Measurements from ENCODE around the gene ARHGEF11.
A peak's percentile ranks its signal among the peaks of the same experiment; 100 is the strongest.
"Not testable (repeated sequence)": the region's sequence is repeated elsewhere in the genome, so short reads cannot be mapped to it uniquely, and the experiment has no call there.

ARHGEF11 gene

DNA sequence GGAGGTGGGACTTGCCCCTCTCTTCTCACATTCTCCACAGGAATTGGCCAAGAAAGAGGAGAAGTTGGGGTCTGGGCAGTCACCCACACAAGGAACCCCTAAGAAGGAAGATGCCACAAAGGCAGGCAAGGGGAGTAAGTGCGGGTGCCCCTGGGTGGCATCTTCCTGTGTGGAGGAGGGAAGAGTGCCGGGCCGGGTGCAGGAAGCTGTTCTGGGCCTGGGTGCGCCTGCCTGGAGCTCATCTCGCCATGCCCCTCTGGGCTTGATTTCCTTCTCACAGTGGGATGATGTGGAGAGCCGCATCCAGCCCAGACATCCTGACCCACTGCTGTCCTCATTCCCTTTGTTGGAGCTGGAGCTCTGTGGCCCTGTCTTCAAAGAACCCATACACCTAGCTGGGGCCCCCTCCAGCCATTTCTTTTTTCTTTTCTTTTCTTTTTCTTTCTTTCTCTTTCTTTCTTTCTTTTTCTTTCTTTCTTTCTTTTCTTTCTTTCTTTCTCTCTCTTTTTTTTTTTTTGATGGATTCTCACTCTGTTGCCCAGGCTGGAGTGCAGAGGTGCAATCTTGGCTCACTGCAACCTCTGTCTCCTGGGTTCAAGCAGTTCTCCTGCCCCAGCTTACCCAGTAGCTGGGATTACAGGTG is 115.8 kb downstream of the ARHGEF11 start:
- no peak for DNase-seq (ENCODE audit: low read depth)

DNA sequence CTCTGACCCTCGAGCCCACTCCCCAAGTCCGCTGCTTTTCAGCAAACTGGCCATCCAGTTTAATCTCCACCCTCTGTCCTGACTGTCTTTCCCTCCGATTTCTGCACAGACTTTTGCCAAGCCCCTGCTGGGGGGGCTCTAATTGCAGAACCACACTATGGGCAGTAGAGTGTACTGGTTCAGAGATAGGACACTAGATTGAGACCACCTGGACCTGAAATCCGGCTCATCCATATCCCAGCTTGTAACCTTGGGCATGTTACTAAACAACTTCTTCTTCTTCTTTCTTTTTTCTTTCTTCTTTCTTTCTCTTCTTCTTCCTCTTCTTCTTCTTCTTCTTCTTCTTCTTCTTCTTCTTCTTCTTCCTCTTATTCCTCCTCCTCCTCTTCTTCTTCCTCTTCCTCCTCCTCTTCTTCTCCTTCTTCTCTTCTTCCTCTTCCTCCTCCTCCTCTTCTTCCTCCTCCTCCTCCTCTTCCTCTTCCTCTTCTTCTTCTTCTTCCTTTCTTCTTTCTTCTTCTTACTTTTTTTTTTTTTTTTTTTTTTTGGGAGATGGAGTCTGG is 117.4 kb downstream of the ARHGEF11 start:
- no peak for DNase-seq (ENCODE audit: low read depth)

DNA sequence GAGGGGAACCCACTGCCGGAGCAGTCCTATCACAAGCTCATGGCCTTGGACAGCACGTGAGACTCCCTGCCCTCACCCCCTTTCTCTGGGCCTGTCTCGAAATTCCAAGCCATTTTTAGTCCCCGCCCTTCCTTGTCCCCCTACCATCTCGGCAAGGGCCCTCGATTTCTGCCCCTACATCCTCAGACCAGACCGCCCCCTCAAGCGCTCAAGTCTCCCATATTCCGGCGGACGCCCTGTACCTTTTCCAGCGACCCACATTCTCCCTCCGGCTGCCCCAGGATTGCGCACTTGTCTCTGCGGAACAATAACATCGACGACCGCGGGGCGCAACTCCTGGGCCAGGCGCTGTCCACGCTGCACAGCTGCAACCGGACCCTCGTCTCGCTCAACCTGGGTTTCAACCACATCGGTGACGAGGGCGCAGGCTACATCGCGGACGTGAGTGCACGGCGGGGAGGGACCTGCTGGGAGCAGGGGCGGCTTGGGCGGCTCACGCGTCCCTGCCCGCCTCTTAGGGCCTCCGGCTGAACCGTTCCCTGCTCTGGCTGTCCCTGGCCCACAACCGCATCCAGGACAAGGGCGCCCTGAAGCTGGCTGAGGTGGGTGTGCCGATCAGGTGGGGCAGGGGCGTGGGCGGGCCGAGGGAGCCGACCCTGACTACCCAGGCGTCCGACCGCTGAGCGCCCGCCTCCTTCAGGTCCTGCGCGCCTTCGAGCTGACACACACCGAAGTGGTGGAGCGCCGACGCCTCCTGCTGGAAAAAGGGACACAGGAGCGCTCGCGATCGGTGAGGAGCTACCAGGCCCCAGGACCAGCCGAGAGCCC is 118.1 kb downstream of the ARHGEF11 start:
- peak; percentile 56 for DNase-seq (ENCODE audit: low read depth)

GRCh38 chr1:156926695-156927094 is 118.8 kb downstream of the ARHGEF11 start:
- not testable (repeated sequence) for DNase-seq (ENCODE audit: low read depth)

DNA sequence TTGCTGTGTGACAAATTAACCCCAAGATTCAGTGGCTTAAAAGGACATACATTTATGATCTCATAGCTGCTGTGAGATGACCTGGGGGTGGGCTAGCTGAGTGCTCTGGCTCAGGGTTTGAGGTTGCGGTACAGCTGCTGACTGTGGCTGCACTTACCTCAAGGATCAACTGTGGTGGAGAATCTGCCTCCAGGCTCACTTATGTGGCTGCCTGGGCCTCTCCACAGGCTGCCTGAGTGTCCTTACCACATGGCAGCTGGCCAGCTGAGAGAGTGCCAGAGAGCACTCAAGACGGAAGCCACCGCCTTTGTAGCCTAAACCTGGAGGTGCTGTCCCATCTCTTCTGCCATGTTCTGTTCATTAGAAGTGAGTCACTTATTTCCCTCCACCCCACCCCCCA is 119.4 kb downstream of the ARHGEF11 start:
- DNase-seq (ENCODE audit: low read depth): no peak

DNA sequence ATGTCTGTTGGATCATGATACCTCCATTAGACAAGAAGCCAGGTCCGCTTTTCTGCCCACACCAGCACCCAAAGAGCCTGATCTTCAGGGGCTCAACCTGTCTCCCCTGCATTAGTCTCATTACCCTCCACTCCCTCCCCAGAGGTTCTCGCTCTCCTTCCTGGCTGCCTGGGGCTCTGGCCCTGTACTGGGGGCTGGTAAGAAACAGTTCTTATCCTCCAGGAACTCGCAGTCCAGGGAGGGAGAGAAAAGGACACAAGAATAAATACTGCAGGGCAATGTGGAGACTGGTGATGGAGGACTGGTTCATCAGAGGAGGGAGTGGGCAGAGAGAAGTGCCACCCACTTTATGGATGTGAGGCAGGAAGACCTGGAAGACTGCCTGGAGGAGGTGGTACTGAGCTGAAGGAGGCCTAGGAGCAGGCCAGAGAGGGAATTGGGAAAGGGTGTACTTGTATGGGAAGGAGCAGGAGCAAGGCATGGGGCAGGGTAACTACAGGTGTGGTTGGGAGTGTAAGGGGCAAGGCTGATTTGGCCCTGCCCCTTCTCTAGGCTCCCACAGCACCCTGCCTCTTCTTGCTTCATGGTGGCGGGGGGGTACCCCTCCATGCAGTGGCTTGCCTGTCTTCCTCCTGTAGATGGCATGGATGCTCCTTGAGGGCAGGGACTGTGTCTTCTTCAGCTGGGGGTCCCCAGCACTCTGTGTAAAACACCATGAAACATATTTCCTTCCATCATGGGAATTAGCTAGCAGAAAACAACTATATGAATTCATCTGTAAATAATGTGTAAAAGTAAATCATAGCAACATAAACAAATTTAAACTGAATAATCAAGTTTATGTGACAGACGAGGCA is 120.2 kb downstream of the ARHGEF11 start:
- DNase-seq (ENCODE audit: low read depth): no peak

DNA sequence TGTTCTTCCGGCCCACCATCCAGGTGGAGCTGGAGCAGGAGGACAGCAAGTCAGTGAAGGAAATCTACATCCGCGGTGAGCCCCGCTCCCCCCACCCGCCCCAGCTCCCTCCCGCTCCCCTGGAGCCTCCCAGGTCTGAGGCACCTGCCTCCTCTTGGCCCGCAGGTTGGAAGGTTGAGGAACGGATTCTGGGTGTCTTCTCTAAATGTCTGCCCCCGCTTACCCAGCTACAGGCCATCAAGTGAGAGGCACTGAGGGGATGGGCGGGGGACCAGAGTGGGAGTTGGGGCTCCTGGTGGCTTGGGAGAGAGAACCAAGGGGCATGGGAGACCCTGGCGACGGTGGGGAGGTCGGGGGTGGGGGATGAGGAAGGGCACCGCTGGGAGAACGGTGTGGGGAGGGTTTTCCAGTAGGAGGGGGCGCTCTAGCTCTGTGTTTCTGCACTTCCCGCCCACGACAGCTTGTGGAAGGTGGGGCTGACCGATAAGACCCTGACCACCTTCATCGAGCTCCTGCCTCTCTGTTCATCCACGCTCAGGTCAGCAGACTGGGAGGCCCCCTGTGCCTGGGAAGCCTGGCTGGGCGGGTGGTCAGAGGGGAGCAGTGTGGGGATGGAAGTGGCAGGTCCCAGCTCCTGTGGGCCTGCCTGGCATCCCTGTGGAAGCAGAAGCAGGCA is 120.9 kb downstream of the ARHGEF11 start:
- DNase-seq (ENCODE audit: low read depth): no peak

DNA sequence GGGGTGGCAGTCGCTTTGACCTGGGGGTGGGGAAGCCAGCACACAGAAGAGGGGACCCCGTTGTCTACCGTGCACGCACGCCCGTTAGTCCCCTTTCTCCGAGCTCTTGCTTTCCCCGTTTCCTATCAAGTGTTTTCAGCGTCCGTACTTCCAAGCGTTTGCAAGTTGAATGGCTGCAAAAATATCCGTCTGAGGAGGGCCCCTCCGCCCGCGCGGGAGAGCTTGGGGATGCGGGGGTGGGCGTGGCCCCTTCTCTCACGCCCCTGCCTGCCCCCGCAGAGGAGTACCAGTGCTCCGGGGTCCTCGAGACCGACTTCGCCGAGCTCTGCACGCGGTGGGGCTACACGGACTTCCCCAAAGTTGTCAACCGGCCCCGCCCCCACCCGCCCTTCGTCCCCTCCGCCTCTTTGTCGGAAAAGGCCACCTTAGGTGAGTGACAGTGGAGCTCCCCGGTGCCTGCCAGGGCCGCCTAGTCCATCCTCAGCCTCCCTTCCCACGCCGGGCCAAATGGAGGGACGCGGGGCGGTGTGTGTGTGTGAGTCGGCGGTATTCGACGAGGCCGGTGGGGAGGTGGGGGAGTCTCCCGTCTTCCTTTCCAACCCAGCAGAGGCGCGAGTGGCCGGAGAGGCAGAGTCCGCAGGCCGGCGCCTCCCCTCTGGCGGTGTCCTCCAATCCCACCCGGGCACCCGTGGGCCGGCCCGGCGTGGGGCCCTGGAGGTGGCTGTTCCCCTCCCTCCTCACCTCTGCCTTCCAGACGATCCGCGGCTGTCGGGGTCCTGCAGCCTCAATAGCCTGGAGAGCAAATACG is 121.7 kb downstream of the ARHGEF11 start:
- no peak for DNase-seq (ENCODE audit: low read depth)

DNA sequence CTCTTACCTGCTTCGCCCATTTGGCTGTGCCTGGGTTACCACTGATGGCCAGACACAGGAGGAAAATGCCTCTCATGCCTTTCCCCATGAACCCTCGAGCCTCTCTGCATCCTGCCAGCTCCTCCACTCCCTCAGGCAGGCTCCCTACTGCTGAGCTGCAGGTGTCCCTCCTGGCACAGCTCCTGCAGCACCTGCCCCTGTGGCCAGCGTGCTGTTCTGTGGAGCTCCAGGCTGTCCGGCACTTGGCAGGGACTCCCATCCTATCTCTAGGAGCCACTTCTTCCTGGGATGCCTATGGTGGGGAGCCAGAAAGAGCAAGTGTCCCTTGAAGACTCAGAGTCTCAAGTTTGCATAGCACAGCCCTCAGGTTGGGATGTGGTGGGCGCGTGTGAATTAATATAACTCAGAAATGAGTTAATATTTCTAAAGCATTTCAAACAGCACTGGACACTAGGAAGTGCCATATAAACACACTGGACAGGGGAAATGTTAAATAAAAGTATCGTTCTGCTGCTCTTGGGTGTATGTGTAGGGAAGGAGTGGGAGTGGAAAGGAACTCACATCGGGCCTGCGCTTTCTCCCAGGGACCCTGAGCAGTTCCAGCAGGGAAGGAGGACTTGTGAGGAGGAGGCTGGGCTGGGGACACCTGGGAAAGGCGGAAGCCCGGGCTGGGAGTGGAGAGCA is 122.4 kb downstream of the ARHGEF11 start:
- DNase-seq (ENCODE audit: low read depth): no peak

DNA sequence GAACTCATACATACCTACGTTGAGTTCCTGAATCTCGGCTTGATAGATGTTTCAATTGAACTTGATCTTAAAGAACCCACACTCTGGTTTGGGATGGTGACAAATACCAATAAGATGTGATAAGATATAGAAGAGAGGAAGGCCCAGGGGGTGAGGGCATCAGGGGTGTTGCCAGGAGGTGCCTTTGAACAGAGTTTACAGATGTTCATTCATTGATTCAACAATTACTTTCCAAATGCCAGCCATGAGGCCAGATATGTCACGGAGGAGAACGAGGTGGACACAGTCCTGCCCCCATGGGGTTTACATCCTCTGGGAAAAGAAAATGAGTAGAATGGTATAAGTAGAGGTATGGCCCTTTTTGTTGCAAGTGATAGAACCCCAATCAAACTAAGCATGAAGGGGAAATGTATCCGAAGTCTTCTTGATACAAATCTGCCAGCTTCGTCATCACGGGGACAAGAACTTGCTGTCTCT is 124.5 kb downstream of the ARHGEF11 start:
- no peak for DNase-seq (ENCODE audit: low read depth)

GRCh38 chr1:156920233-156921052 is 125.1 kb downstream of the ARHGEF11 start, which contains the start of gene LRRC71:
Gene LRRC71, plus strand, starts transcription at chr1:156920632. Its CDS starts 172 bp downstream, at chr1:156920804.
- DNase-seq (ENCODE audit: low read depth): peak; percentile 27

- no peak for DNase-seq (ENCODE audit: low read depth)
Measured at GRCh38 chr1:156914440-156914856, 131.1 kb downstream of the ARHGEF11 start.

DNA sequence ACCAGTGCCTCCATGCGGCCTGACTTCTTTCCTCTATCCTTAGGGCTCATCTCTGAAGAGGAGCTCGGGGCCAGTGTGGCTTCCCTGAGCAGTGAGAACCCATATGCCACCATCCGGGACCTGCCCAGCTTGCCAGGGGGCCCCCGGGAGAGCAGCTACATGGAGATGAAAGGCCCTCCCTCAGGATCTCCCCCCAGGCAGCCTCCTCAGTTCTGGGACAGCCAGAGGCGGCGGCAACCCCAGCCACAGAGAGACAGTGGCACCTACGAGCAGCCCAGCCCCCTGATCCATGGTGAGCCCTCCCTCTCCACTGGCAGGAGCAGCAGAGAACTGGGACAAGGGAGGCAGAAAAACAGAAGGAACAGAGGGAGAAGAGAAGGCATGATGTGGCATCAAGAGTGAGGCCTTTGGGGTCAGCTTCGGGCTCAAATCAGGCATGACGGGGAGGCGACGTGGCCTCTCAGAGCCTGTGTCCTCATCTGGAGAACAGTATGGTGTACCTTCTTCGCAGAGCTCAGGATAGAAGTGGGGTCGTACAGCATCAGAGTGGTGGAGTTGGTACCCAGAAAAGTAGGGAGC is 131.6 kb downstream of the ARHGEF11 start:
- no peak for DNase-seq (ENCODE audit: low read depth)

DNA sequence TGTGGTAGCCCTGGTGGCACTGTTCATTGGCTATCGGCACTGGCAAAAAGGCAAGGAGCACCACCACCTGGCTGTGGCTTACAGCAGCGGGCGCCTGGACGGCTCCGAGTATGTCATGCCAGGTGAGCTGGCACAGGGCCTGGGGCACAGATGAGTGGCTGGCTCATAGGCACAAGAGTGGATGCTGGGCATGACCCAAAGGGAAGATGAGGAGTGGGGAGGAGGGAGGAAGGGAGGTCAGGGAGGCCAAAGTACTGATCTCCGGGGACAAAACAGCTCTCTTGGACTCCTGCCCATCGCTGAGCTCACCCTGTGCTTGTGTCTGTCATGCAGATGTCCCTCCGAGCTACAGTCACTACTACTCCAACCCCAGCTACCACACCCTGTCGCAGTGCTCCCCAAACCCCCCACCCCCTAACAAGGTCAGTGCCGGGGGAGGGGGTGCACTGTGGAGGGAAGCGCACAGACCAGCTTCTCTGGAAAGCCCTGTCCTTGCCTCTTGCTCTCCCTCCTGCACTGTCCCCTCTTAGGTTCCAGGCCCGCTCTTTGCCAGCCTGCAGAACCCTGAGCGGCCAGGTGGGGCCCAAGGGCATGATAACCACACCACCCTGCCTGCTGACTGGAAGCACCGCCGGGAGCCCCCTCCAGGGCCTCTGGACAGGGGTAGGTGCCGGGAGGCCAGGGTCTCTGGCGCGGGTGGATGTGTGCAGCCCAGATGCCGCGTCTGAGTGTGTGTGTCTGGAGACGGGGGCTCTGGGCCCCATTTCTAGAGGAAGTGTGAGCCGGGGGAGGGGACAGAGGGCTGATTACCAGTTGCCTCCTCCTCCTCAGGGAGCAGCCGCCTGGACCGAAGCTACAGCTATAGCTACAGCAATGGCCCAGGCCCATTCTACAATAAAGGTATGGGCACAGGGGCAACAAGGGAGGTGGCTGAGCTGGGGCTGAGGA is 132.4 kb downstream of the ARHGEF11 start:
- no peak for DNase-seq (ENCODE audit: low read depth)

GRCh38 chr1:156912310-156912709 is 133.2 kb downstream of the ARHGEF11 start:
- DNase-seq (ENCODE audit: low read depth): no peak

DNA sequence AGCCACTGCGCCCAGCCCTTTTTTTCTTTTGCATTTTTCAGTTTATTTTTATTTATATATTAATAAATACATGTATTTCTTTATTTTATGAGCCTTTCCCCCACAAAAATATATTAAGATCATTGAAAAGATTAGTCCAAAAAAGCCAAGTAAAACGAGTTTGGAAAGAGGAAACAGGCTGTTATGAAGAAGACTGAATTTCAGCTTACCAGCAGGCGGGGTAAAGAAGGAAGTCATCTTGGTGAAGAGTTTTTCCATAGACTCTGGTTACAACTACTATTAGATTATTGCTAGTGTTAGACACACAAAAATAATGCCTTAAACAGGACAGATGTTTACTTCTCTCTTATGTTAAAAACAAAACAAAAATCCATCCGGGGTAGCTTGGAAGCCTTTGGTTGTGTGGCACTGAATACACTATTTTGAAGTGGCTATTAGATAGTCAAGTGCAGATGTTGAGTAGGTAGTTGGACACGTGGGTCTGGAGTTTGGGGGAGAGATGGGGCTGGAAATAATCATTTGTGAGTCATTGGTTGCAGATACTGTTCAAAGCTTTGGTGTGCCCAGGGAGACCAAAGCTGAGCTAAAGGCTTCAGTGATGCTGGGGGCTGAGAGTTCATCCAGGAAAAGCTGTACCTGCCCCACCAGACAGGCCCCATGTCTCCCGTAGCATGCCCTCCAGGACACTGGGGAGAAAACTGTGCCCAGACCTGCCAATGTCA is 133.8 kb downstream of the ARHGEF11 start:
- no peak for DNase-seq (ENCODE audit: low read depth)

DNA sequence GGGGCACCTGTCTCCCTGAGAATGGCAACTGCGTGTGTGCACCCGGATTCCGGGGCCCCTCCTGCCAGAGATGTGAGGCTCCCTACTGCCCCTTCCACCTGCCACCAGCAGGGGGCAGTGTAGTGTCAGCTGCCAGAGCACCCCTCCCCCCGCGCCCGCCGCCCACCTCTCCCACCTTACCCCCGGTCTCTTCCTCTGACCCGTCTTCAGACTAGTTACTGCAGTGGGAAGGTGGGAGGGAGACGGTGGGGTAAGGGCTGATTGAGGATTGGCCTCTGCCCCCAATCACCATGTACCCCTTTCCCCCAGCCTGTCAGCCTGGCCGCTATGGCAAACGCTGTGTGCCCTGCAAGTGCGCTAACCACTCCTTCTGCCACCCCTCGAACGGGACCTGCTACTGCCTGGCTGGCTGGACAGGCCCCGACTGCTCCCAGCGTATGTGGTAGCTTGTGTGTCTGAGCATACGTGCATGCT is 135.2 kb downstream of the ARHGEF11 start:
- peak; percentile 33 for DNase-seq (ENCODE audit: low read depth)
